Effector memory CD8-positive, alpha-beta T cell (primary cell): ENCODE data around the gene PKD2L2.

Experiments used
- ATAC-seq: fragments of 150-1000 bp; cut with Tn5 transposase; replicated peaks from 2 replicates; pipeline ENCODE4 v1.10.0; 2021; ENCODE audit warnings: mild to moderate bottlenecking, moderate library complexity
- DNase-seq, 3 experiments: peaks; one replicate each; pipeline ENCODE4 v3.0.0; 2021
- H3K27ac Mint-ChIP-seq, 2 donors: one replicate each; pipeline ENCODE4 v1.8.0; 2022; ENCODE audit warnings: mild to moderate bottlenecking in 2 of 2, mixed read lengths in 2 of 2, moderate library complexity in 2 of 2
- H3K27me3 Mint-ChIP-seq, 2 donors: one replicate each; pipeline ENCODE4 v1.8.0; 2022; ENCODE audit warnings: mixed read lengths in 2 of 2
- H3K36me3 Mint-ChIP-seq: one replicate; pipeline ENCODE4 v1.8.0; 2022; ENCODE audit warnings: mild to moderate bottlenecking, moderate library complexity, mixed read lengths; ENCODE audit not compliant: insufficient read depth
- H3K4me1 Mint-ChIP-seq, 2 donors: one replicate each; pipeline ENCODE4 v1.8.0; 2022; ENCODE audit warnings: low read depth in 2 of 2, mixed read lengths in 2 of 2
- H3K4me3 Mint-ChIP-seq, 2 donors: one replicate each; pipeline ENCODE4 v1.8.0; 2022; ENCODE audit warnings: mild to moderate bottlenecking in 2 of 2, mixed read lengths in 2 of 2, moderate library complexity in 2 of 2
- H3K9me3 Mint-ChIP-seq, 2 donors: one replicate each; pipeline ENCODE4 v1.8.0; 2022; ENCODE audit warnings: mixed read lengths in 2 of 2

Gene PKD2L2

GRCh38 chr5:137899493-137899892 lies 10.2 kb downstream of the PKD2L2 start:
- no peak for ATAC-seq
- Mint-ChIP-seq H3K9me3 (no peaks in the 10 kb centered on the region), H3K36me3 (no peaks in the 10 kb centered on the region), H3K27me3 (peaks cover 5 to 43% of the 10 kb centered on the region in 2 donors), H3K4me1 (no peaks in the 10 kb centered on the region), H3K27ac (no peak overlapping the region), H3K4me3 (no peak overlapping the region)
- no peak for DNase-seq

DNA sequence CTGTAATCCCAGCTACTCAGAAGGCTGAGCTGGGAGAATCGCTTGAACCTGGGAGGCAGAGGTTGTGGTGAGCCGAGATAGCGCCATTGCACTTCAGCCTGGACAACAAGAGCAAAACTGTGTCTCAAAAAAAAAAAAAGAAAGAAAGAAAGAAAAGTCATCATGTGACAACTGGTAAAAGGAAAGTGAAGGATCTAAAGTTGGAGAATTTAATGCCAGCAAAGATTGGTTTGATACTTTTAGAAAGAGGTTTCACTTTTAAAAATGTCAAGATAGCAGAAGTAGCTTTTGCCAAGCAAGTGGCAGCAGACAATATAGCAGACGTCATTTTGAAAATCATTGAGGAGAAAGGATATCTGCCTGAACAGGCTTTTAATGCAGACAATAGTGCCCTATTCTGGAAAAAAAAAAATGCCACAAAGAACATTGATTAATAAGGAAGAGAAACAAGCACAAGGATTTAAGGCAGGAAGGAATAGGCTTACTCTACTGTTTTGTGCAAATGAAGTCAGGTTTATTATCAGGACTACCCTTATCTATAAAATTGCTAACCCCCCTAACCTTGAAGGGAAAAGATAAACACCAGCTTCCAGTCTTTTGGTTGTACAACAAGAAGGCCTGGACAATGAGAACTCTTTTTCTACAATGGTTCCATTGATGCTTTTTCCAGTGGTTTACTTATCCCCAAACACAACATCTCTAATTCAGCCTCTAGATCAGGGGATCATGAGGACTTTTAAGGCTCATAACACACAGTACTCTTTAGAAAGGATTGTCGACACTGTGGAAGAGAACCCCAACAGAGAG lies 12.0 kb downstream of the PKD2L2 start:
- Mint-ChIP-seq H3K36me3 (no peaks in the 10 kb centered on the region), H3K27me3 (peaks cover 5 to 35% of the 10 kb centered on the region in 2 donors), H3K4me1 (no peaks in the 10 kb centered on the region), H3K27ac (no peak overlapping the region), H3K4me3 (no peak overlapping the region), H3K9me3 (no peaks in the 10 kb centered on the region)
- ATAC-seq (no peak), DNase-seq (no peak)

GRCh38 chr5:137902408-137903133 lies 13.3 kb downstream of the PKD2L2 start:
- Mint-ChIP-seq H3K4me3 (no peak overlapping the region), H3K4me1 (no peaks in the 10 kb centered on the region), H3K27me3 (peaks cover 5 to 35% of the 10 kb centered on the region in 2 donors), H3K9me3 (no peaks in the 10 kb centered on the region), H3K27ac (no peak overlapping the region), H3K36me3 (no peaks in the 10 kb centered on the region)
- ATAC-seq (no peak), DNase-seq (no peak)

GRCh38 chr5:137914758-137915157 lies 25.5 kb downstream of the PKD2L2 start:
- H3K36me3 Mint-ChIP-seq, result no peaks in the 10 kb centered on the region
- DNase-seq, result no peak
- no peak overlapping the region for H3K27ac Mint-ChIP-seq
- H3K9me3 Mint-ChIP-seq, result peaks cover 1 to 12% of the 10 kb centered on the region in 2 donors
- no peak overlapping the region for H3K4me3 Mint-ChIP-seq
- no peak for ATAC-seq
- peaks cover 7 to 14% of the 10 kb centered on the region in 2 donors for H3K27me3 Mint-ChIP-seq
- H3K4me1 Mint-ChIP-seq, result no peaks in the 10 kb centered on the region

DNA sequence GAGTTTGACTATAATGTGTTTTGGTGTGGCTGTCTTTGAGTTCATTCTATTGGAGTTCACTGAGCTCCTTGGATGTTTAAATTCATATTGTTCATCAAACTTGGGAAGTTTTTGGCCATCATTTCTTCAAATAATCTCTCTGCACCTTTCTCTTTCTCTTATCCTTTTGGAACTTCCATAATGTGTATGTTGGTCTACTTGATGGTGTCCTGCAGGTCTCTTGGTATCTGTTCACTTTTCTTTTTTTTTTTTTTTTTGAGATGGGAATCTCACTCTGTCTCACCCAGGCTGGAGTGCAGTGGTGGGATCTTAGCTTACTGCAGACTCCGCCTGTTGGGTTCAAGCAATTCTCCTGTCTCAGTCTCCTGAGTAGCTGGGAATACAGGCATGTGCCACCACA lies 27.7 kb downstream of the PKD2L2 start:
- Mint-ChIP-seq H3K4me1 (no peaks in the 10 kb centered on the region), H3K27me3 (peaks cover 0 to 7% of the 10 kb centered on the region in 2 donors), H3K9me3 (peaks cover 1 to 12% of the 10 kb centered on the region in 2 donors), H3K4me3 (no peak overlapping the region), H3K36me3 (no peaks in the 10 kb centered on the region), H3K27ac (no peak overlapping the region)
- DNase-seq (no peak), ATAC-seq (no peak)

DNA sequence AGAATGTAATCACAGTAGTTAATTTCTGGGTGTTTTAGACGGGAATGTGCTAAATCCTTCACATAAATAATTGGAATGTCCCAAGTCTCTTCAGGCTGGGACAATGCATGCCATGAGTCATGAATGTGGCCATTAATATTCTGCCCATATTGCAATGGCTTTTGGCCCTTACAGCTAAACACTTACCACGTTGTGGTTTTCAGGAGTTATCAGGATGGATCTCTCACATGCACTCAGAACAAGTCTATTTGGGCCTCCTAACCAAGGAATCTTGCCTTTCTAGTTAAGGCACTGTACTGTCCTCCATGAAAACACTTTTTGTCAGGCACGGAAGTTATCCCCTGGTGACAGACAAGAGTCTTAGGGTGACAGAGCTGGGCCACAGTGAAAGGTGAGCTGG lies 32.7 kb downstream of the PKD2L2 start:
- H3K27ac Mint-ChIP-seq, result no peak overlapping the region
- H3K9me3 Mint-ChIP-seq, result peaks cover 1 to 9% of the 10 kb centered on the region in 2 donors
- peaks cover 6% of the 10 kb centered on the region for H3K36me3 Mint-ChIP-seq
- DNase-seq, result no peak
- H3K27me3 Mint-ChIP-seq, result peaks cover 0 to 5% of the 10 kb centered on the region in 2 donors
- H3K4me1 Mint-ChIP-seq, result no peaks in the 10 kb centered on the region
- H3K4me3 Mint-ChIP-seq, result no peak overlapping the region
- no peak for ATAC-seq

- Mint-ChIP-seq H3K4me3 (no peak overlapping the region), H3K36me3 (peaks cover 12% of the 10 kb centered on the region), H3K9me3 (no peaks in the 10 kb centered on the region), H3K4me1 (no peaks in the 10 kb centered on the region), H3K27ac (no peak overlapping the region), H3K27me3 (no peaks in the 10 kb centered on the region)
- no peak for ATAC-seq
- DNase-seq, result no peak
Observed at GRCh38 chr5:137923856-137924255, 34.6 kb downstream of the PKD2L2 start.

DNA sequence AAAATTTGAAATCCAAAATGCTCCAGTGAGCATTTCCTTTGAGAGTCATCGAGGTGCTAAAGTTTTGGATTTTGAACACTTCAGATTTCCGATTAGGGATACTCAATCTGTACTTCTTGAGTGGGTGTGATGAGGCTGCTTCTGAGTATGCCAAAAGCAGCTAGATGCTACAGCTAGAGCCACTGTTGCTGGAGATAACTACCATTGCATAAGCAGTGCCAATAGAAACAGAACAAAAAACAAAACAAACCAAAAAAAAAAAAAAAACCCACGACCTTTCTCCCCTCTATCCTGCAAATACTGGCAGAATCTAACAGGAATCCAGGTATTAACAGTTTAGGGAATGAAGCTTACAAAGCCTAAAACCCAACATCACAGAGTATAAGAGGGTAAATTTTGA lies 43.5 kb downstream of the PKD2L2 start:
- H3K4me3 Mint-ChIP-seq, result no peak overlapping the region
- peaks cover 0 to 10% of the 10 kb centered on the region in 2 donors for H3K4me1 Mint-ChIP-seq

DNA sequence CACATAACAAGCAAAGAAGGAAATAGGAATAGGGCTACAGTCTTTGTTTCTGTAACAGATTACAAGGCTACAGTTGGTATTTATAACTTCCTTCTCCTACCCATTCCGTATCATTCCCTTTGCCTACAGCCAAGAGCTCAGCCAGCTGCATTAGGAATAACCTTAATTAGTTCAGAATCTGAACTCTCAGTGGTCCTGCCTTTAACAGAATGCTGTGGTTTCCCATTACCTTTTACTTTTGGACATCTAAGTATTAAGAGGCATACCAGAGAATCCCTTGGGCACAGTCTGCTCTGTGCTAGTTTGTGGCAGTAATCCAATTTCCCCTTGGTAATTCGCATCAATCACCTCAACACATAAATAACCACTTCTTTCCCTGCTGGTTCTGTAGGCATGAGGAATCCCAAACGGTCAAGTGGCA lies 44.2 kb downstream of the PKD2L2 start:
- no peaks in the 10 kb centered on the region for H3K9me3 Mint-ChIP-seq
- DNase-seq, result no peak
- H3K4me1 Mint-ChIP-seq, result peaks cover 0 to 10% of the 10 kb centered on the region in 2 donors

More for the DNA sequence above, 43.5 kb downstream of the PKD2L2 start:
- no peaks in the 10 kb centered on the region for H3K9me3 Mint-ChIP-seq
- DNase-seq (no peak), ATAC-seq (no peak)
- H3K27ac Mint-ChIP-seq, result no peak overlapping the region
- no peaks in the 10 kb centered on the region for H3K27me3 Mint-ChIP-seq
- peaks cover 15% of the 10 kb centered on the region for H3K36me3 Mint-ChIP-seq

GRCh38 chr5:137935190-137935589 lies 45.9 kb downstream of the PKD2L2 start:
- H3K36me3 Mint-ChIP-seq, result peaks cover 24% of the 10 kb centered on the region
- H3K9me3 Mint-ChIP-seq, result no peaks in the 10 kb centered on the region
- DNase-seq (no peak), ATAC-seq (no peak)
- H3K27ac Mint-ChIP-seq, result peak overlapping the region; percentile 57 to 64
- H3K27me3 Mint-ChIP-seq, result no peaks in the 10 kb centered on the region
- peaks cover 0 to 10% of the 10 kb centered on the region in 2 donors for H3K4me1 Mint-ChIP-seq
- H3K4me3 Mint-ChIP-seq, result no peak overlapping the region

More for the DNA sequence above, 44.2 kb downstream of the PKD2L2 start:
- H3K4me3 Mint-ChIP-seq, result no peak overlapping the region
- H3K27me3 Mint-ChIP-seq, result no peaks in the 10 kb centered on the region
- H3K27ac Mint-ChIP-seq, result no peak overlapping the region
- ATAC-seq, result no peak
- H3K36me3 Mint-ChIP-seq, result peaks cover 13% of the 10 kb centered on the region

- no peak for DNase-seq
- Mint-ChIP-seq H3K4me1 (peaks cover 0 to 9% of the 10 kb centered on the region in 2 donors), H3K4me3 (no peak overlapping the region), H3K27ac (peak overlapping the region; percentile 57 to 64), H3K36me3 (peaks cover 25% of the 10 kb centered on the region), H3K9me3 (no peaks in the 10 kb centered on the region), H3K27me3 (no peaks in the 10 kb centered on the region)
- no peak for ATAC-seq
Observed at GRCh38 chr5:137935694-137936093, 46.4 kb downstream of the PKD2L2 start.

DNA sequence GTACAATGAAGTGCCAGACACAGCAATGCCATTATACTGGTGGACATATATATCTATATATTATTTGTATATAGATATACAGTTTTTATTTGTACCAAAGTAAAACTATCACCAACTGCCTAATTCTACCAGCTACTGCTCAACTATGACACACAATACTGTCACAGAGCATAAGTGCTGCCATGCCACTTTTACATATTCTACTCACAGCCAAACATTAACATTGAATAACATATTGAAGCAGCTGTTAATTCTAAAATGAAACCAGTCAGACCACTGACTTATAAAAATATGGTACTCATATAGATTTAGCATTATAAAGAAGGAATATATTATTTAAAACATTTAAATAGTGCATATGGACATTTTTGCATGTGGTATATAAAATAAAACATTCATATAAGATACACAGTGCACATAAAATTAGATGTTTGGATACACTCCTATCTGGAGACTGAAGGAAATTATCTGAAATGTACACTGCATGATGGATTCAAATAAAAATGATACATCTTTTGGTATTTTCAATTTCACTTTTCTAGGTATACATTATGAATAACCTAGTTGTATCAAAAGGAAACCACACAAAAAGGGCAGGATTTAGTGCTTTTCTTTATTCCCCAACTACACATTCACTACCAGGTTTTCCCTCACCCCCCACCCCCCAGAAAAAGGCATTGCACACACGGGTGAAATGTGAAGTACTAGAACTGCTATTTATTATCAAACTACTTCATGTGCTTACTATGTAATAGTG lies 48.9 kb downstream of the PKD2L2 start:
- Mint-ChIP-seq H3K9me3 (no peaks in the 10 kb centered on the region), H3K27me3 (no peaks in the 10 kb centered on the region), H3K36me3 (peaks cover 50% of the 10 kb centered on the region), H3K4me1 (peaks cover 0 to 6% of the 10 kb centered on the region in 2 donors), H3K4me3 (no peak overlapping the region), H3K27ac (no peak overlapping the region)
- no peak for ATAC-seq
- no peak for DNase-seq

- H3K4me1 Mint-ChIP-seq, result peaks cover 0 to 6% of the 10 kb centered on the region in 2 donors
- H3K36me3 Mint-ChIP-seq, result peaks cover 56% of the 10 kb centered on the region
- H3K4me3 Mint-ChIP-seq, result no peak overlapping the region
- DNase-seq, result no peak
- no peak for ATAC-seq
- H3K27ac Mint-ChIP-seq, result no peak overlapping the region
- no peaks in the 10 kb centered on the region for H3K9me3 Mint-ChIP-seq
- no peaks in the 10 kb centered on the region for H3K27me3 Mint-ChIP-seq
Observed at GRCh38 chr5:137938751-137939143, 49.5 kb downstream of the PKD2L2 start.
